OCI-LY7 (cell line): ENCODE measurements around the gene VSIG8.

Experiments used
- EZH2phosphoT487 ChIP-seq: fragments of 200-600 bp; sonication (generic); IDR thresholded peaks from 2 replicates; pipeline ENCODE4 v1.6.1; 2018; ENCODE audit warnings: low read depth, borderline replicate concordance, mild to moderate bottlenecking, mixed run types, antibody characterized with exemption, low read length, moderate library complexity, mixed read lengths
- TF ChIP-seq, protein P1 (sequence below): fragments of 200-600 bp; sonication (generic); conservative IDR thresholded peaks from 2 replicates; pipeline ENCODE4 v1.5.1; 2014; ENCODE audit warnings: mild to moderate bottlenecking, antibody characterized with exemption, low read length, moderate library complexity, mixed read lengths

GRCh38 chr1:159829822-159830465 lies 32.5 kb downstream of the VSIG8 start:
- TF ChIP-seq, protein P1, sequence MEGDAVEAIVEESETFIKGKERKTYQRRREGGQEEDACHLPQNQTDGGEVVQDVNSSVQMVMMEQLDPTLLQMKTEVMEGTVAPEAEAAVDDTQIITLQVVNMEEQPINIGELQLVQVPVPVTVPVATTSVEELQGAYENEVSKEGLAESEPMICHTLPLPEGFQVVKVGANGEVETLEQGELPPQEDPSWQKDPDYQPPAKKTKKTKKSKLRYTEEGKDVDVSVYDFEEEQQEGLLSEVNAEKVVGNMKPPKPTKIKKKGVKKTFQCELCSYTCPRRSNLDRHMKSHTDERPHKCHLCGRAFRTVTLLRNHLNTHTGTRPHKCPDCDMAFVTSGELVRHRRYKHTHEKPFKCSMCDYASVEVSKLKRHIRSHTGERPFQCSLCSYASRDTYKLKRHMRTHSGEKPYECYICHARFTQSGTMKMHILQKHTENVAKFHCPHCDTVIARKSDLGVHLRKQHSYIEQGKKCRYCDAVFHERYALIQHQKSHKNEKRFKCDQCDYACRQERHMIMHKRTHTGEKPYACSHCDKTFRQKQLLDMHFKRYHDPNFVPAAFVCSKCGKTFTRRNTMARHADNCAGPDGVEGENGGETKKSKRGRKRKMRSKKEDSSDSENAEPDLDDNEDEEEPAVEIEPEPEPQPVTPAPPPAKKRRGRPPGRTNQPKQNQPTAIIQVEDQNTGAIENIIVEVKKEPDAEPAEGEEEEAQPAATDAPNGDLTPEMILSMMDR: no peak
- TF ChIP-seq EZH2phosphoT487: no peak
